GM10266 (cell line): ENCODE data around the gene TRIM41.
A peak's percentile ranks its signal among the peaks of the same experiment; 100 is the strongest.
"Not testable (repeated sequence)": the region's sequence is repeated elsewhere in the genome, so short reads cannot be mapped to it uniquely, and the experiment has no call there.

Experiments
- DNase-seq: peaks from one replicate; pipeline ENCODE4 v3.0.0; 2012; ENCODE audit errors: extremely low spot score
- TF ChIP-seq, protein P1 (sequence below): IDR thresholded peaks from 2 replicates; pipeline ENCODE4 v1.5.1; 2012; ENCODE audit warnings: mild to moderate bottlenecking, low read depth; ENCODE audit not compliant: control insufficient read depth, insufficient read depth; ENCODE audit errors: missing control alignments

Gene TRIM41

DNA sequence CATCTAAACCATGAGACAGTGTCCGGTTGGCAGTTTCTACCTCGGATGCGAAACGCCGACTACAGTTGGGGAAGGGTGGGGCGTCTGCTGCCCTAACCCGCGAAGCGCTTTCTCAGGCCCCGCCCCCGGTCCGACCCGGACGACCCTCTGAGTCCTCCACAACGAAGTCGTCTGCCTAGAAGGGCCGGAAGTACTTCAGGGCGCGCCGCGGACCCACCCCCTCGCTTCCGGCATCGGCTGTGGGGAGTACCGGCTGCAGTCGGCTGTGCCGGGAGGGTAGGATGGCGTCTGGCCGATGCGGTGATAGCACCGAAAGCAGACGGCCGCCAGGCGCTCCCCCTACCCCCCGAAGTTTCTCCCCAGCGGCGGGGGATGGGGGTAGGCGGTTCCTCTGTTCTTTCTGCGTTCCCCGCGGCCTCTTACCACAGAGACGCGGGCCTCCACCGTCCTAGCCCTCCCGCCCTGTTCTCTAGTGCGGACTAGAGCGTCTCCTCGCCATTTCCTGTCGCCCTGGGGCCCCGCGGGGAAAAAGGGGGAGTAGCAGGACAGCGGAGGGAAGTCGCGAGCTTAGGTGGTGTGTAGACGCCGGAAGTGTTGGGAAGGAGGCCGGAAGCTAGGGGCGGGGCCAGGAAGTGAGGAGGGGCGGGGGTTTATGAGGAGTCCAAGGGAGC lies at the start of gene TRIM41:
Gene TRIM41 (plus strand): TSS at position 224 of the 671 bp plus-strand sequence. CDS start 719 bp downstream, outside the sequence.
- DNase-seq = peak; percentile 87
- TF ChIP-seq, protein P1, sequence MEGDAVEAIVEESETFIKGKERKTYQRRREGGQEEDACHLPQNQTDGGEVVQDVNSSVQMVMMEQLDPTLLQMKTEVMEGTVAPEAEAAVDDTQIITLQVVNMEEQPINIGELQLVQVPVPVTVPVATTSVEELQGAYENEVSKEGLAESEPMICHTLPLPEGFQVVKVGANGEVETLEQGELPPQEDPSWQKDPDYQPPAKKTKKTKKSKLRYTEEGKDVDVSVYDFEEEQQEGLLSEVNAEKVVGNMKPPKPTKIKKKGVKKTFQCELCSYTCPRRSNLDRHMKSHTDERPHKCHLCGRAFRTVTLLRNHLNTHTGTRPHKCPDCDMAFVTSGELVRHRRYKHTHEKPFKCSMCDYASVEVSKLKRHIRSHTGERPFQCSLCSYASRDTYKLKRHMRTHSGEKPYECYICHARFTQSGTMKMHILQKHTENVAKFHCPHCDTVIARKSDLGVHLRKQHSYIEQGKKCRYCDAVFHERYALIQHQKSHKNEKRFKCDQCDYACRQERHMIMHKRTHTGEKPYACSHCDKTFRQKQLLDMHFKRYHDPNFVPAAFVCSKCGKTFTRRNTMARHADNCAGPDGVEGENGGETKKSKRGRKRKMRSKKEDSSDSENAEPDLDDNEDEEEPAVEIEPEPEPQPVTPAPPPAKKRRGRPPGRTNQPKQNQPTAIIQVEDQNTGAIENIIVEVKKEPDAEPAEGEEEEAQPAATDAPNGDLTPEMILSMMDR = no peak

DNA sequence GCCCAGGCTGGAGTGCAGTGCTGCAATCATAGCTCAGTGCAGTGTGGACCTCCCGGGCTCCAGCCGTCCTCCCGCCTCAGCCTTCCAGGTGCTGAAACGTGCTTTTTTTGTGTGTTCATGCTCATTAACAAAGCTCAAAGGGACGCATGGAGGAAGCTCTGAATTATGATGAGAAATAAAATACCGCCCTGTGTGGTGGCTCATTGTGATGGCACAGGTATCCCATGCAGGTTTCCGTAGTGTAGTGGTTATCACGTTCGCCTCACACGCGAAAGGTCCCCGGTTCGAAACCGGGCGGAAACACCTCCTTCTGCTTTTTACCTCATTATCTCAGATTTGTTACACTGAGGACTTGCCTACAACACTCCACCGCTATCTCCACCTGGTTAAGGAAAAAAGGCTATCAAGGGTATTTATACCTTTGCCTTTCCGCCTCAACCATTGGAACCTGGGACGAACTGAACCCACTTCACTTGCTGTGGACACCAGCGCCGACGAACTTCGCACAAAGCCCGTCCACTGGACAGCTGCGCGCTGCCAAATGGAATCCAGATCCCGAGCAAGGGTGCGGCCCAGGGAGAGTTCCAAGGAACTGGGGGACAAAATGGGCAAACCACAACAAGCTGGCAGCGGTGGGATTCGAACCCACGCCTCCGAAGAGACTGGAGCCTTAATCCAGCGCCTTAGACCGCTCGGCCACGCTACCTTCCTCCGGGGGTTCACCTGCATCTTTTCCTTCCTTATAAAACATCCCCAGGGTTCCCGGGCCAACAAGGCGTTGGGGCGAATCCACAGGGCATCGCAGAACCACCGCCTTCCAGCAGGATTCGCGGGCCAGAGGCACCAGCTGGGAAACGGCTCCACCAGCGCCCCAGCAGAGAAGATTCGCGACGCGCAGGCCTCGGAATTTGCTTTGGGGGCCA lies 49.4 kb upstream of the TRIM41 start:
- DNase-seq = peak; percentile 67
- TF ChIP-seq, protein P1 = no peak

DNA sequence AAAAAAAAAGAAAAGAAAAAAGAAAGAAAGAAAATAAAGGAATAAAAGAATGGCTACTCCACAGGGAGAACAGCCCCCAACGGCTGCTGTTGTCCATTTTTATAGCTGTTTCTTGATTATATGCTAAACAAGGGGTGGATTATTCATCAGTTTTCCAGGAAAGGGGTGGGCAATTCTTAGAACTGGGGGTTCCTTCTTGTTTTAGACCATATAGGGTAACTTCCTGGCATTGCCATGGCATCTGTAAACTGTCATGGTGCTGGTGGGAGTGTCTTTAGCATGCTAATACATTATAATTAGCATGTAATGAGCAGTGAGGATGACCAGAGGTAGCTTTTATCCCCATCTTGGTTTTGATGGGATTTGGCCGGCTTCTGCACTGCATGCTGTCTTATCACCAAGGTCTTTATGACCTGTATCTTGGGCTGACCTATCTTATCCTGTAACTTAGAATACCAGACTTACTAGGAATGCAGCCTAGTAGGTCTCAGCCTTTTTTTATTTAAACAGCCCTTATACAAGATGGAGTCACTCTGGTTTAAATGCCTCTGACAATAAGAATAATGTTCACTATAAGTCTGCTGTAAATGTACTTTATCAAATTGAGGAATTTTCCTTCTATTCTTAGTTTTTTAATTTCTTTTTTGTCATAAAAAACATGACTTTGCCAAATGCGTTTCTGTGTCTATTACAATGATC lies 46.7 kb upstream of the TRIM41 start:
- DNase-seq = no peak
- TF ChIP-seq, protein P1 = no peak

DNA sequence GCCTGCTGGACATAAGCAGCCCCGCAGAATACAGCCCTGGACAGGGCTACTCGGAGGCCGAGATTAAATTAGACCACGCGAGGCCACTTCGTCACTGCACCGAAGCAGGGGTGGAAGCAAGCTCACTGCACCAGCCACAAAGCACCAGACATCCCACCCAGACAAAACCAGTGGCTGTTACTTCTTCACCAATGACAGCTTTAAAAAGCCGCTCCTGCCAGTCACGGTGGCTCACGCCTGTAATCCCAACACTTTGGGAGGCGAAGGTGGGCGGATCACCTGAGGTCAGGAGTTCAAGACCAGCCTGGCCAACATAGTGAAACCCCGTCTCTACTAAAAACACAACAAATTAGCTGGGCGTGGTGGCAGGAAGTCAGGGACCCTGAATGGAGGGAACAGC lies 45.5 kb upstream of the TRIM41 start:
- DNase-seq = not testable (repeated sequence)

DNA sequence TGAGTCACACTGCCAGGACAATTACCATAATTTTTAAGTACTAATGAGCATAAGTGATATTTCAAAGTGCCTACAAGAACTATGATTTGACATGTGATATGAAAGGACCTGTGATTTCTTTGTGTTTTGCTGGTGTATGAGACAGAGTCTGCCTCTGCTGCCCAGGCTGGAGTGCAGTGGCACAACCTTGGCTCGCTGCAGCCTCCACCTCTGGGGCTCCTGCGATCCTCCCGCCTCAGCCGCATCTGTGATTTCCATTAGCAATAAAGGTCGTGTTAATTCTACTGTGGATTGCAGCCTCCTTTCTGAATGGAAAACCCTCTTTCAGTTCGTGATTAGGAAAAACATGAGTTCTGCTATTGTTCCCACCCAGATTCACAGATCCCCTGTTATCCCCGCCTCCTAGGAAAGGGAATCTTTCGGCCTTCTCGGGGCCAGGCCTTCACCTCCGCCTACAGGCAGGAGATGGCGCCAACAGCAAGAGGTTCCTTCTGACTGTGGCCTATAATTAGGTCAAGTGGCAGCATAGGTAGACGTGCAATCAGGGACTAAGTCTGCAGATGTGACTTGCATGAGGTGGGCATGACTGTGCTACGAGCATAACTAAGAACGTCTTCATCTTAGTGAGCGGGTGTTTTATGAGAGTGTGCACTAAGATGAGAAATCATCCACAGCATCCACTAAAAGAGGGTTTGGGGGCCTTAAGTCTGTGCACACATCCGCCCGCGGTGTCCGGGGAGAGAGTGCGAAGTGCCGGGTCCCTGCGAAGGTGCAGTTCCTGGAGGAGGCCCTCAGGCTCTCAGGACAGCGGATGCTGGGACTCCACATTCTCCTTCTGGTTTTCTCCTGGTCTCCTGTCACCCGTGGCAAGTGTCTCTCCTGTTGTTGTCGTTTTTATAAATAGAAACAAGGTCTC lies 41.2 kb upstream of the TRIM41 start:
- TF ChIP-seq, protein P1 = peak; percentile 76
- DNase-seq = peak; percentile 72

DNA sequence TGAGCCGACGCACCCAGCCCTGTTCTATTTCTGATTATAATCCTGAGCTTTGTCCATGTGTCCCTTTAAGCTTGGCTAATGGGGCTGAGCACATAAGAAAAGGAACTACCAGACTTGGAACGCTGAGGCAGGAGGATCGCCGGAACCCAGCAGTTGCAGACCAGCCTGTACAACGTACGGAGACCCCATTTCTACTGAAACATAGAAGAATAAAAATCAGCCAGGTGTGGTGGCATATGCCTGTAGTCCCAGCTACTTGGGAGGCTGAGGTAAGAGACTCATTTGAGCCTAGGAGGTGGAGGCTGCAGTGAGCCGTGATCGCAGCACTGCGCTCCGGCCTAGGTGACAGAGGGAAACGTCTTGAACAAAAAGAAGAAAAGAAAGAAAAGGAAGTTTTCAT lies 40.4 kb upstream of the TRIM41 start:
- TF ChIP-seq, protein P1 = no peak
- DNase-seq = no peak

DNA sequence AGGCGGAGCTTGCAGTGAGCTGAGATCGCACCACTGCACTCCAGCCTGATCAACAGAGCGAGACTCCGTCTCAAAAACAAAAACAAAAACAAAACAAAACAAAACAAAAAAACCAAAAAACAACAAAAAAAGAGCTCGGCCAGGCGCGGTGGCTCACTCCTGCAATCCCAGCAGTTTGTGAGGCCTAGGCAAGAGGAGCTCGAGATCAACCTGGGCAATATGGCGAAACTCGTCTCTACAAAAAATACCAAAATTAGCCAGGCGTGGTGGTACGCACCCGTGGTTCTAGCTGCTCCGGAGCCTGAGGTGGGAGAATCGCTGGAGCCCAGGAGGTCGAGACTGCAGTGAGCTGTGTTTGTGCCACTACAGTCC lies 38.2 kb upstream of the TRIM41 start:
- TF ChIP-seq, protein P1 = no peak
- no peak for DNase-seq
